GM23248 (cell line): ENCODE results near the gene KIF16B. TPM values are rescaled to one million over a fixed set of nuclear protein-coding genes. Genes with fewer than 3 reads are reported as not detected.
"Not testable (repeated sequence)": the region's sequence is repeated elsewhere in the genome, so short reads cannot be mapped to it uniquely, and the experiment has no call there.

Experiments
- DNase-seq: peaks from one replicate; pipeline ENCODE4 v3.0.0-alpha.2; 2015
- H2AFZ ChIP-seq: fragments of 200-600 bp; sonication (generic); 2 replicates; pipeline ENCODE4 v1.6.1; 2016; ENCODE audit warnings: antibody characterized with exemption
- H3F3A ChIP-seq: fragments of 200-600 bp; sonication (generic); 2 replicates; pipeline ENCODE4 v1.6.1; 2016; ENCODE audit warnings: mild to moderate bottlenecking, antibody characterized with exemption, mixed run types; ENCODE audit not compliant: insufficient read depth
- H3K27ac ChIP-seq: fragments of 200-600 bp; sonication (generic); 2 replicates; pipeline ENCODE4 v1.5.1; 2016; ENCODE audit warnings: mild to moderate bottlenecking
- H3K27me3 ChIP-seq: fragments of 200-600 bp; sonication (generic); replicated peaks from 2 replicates; pipeline ENCODE4 v1.6.1; 2016; ENCODE audit warnings: mild to moderate bottlenecking; ENCODE audit not compliant: insufficient read depth
- H3K36me3 ChIP-seq: fragments of 200-600 bp; sonication (generic); 2 replicates; pipeline ENCODE4 v1.6.1; 2016; ENCODE audit warnings: low read depth, mild to moderate bottlenecking
- H3K4me1 ChIP-seq: fragments of 200-600 bp; sonication (generic); 2 replicates; pipeline ENCODE4 v1.6.1; 2016; ENCODE audit warnings: mild to moderate bottlenecking; ENCODE audit not compliant: insufficient read depth
- H3K4me2 ChIP-seq: fragments of 200-600 bp; sonication (generic); one replicate; pipeline ENCODE4 v1.6.1; 2016; ENCODE audit warnings: mild to moderate bottlenecking; ENCODE audit not compliant: unreplicated experiment
- H3K4me3 ChIP-seq: fragments of 200-600 bp; sonication (generic); 2 replicates; pipeline ENCODE4 v1.5.1; 2016; ENCODE audit warnings: mild to moderate bottlenecking
- H3K79me2 ChIP-seq: fragments of 200-600 bp; sonication (generic); 2 replicates; pipeline ENCODE4 v1.6.1; 2016; ENCODE audit warnings: mild to moderate bottlenecking; ENCODE audit not compliant: insufficient read depth
- H3K9ac ChIP-seq: fragments of 200-600 bp; sonication (generic); 2 replicates; pipeline ENCODE4 v1.6.1; 2016; ENCODE audit warnings: mild to moderate bottlenecking
- H3K9me2 ChIP-seq: fragments of 200-600 bp; sonication (generic); 2 replicates; pipeline ENCODE4 v1.6.1; 2016; ENCODE audit warnings: mixed run types, mild to moderate bottlenecking, moderate library complexity; ENCODE audit not compliant: insufficient read depth
- H3K9me3 ChIP-seq: fragments of 200-600 bp; sonication (generic); one replicate; pipeline ENCODE4 v1.6.1; 2017; ENCODE audit warnings: low read depth
- H4K20me1 ChIP-seq: fragments of 200-600 bp; sonication (generic); 2 replicates; pipeline ENCODE4 v1.6.0; 2016; ENCODE audit not compliant: insufficient read depth
- EZH2 ChIP-seq: fragments of 200-600 bp; sonication (generic); IDR thresholded peaks from 2 replicates; pipeline ENCODE4 v1.6.1; 2018; ENCODE audit warnings: antibody characterized with exemption, mild to moderate bottlenecking; ENCODE audit not compliant: insufficient read depth, poor library complexity, severe bottlenecking
- EZH2phosphoT487 ChIP-seq: fragments of 200-600 bp; sonication (generic); IDR thresholded peaks from 2 replicates; pipeline ENCODE4 v1.6.1; 2018; ENCODE audit warnings: antibody characterized with exemption, moderate library complexity, mild to moderate bottlenecking, low read depth; ENCODE audit not compliant: insufficient read depth
- WGBS, 2 experiments: methylation state at CpG; one replicate each; pipeline ENCODE4 v1.1.6; 2015 to 2017; ENCODE audit warnings: low lambda C conversion rate in 2 of 2, low coverage in 1 of 2; ENCODE audit errors: missing lambda C conversion rate in 2 of 2; 5-methylcytosine and 5-hydroxymethylcytosine counted together
- in situ Hi-C: fragments of 300-500 bp; cut with MboI; formaldehyde crosslinking; loops from 2 replicates; pipeline ENCODE4 v1.15.0; 2020
- polyA plus RNA-seq: library from polyadenylated mRNA; unstranded; fragments of >200 nt; fragmentation: Nextera tagmentation; extraction: Ambion mirVana; gene quantifications from 2 replicates; pipeline ENCODE4 v1.2.1, GENCODE V29; 2016
- total RNA-seq: library from RNA; depleted of rRNA; stranded (reverse); fragments of >200 nt; shearing (Covaris generic); gene quantifications from 2 replicates; pipeline ENCODE4 v1.2.3, GENCODE V29; 2014

Gene KIF16B
- total and polyA plus RNA-seq, 2 experiments from 2014 or later = 1.7 to 2.6 TPM

DNA sequence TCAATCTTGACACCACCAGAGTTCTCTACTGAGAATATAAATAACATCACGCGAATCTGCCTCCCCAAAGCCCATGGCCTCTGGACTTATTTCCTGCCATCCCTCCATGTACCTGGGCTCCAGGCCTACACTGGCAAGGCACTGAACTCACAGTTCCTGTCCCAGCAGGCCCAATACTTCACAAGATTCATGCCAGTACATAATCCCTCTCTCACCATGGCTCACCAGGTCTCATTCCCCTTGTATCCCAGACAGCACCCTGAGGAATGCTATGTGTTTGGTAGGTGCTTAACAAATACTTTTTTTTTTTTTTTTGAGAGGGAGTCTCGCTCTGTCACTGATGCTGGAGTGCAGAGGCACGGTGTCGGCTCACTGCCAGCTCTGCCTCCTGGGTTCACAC lies 1.9 kb downstream of the KIF16B start:
- TF ChIP-seq EZH2 (no peak), EZH2phosphoT487 (no peak)
- H3K27me3 ChIP-seq = no peaks in the 10 kb centered on the region
- H3K36me3 ChIP-seq = no peaks in the 10 kb centered on the region
- no peaks in the 10 kb centered on the region for H4K20me1 ChIP-seq
- H3F3A ChIP-seq = no peaks in the 10 kb centered on the region
- in situ Hi-C loops = no loop called here
- DNase-seq = no peak
- WGBS, 2 experiments = 88 to 100% methylated on average over 2 to 5 of the region's 5 CpGs
- no peak overlapping the region for H3K4me3 ChIP-seq
- H3K4me1 ChIP-seq = no peaks in the 10 kb centered on the region
- H3K4me2 ChIP-seq = no peak overlapping the region
- no peak overlapping the region for H3K27ac ChIP-seq
- H3K9ac ChIP-seq = no peak overlapping the region
- no peaks in the 10 kb centered on the region for H3K9me2 ChIP-seq
- H3K9me3 ChIP-seq = no peaks in the 10 kb centered on the region
- no peak overlapping the region for H2AFZ ChIP-seq
- H3K79me2 ChIP-seq = no peaks in the 10 kb centered on the region

DNA sequence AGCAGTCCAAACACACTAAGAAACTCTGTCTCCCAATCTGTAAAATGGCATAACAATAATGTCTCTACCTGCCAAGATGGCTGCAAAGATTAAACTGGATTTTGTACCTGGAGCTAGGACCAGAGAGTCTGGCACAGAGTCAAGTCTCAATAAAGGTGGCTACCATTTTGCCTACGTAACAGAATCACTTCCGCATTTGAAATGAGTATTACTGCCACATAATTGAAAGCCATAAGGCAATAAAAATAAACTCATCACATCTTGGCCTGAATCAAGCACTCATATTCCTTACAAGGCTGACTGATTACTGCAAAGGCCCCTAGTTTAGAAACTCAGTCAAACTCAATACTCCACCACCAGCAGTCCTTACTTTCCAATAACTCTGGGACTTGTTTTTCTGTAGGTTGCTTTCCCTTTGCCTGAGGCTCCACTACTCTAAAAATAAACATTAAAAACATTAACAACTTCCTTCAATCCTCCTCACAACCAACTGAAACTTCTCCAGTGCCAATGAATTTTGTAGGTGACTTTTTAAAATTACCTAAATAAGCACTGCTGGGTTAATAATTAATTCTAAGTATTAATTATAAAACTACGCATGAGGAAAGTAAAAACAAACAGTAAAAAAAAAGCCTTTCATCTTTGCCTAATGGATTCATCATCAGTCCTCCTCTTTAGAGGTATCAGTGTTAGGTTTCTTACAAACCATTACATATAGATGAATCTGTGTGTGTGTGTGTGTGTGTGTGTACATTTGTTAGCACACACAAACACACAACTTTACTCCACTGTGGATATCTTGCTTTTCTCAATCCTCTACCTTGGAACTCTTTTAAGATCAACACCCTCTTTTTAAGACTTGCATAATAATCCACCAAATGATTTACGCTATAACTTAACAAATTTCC lies 3.7 kb downstream of the KIF16B start:
- Histone ChIP-seq H3K9me2 (no peaks in the 10 kb centered on the region), H3K9me3 (no peaks in the 10 kb centered on the region), H3K27me3 (no peaks in the 10 kb centered on the region), H3K79me2 (no peaks in the 10 kb centered on the region), H3K9ac (no peak overlapping the region), H3K36me3 (no peaks in the 10 kb centered on the region), H4K20me1 (no peaks in the 10 kb centered on the region), H3K4me2 (no peak overlapping the region), H3F3A (no peaks in the 10 kb centered on the region), H3K27ac (no peak overlapping the region), H2AFZ (no peak overlapping the region), H3K4me3 (no peak overlapping the region), H3K4me1 (no peaks in the 10 kb centered on the region)
- TF ChIP-seq EZH2 = no peak
- no peak for TF ChIP-seq EZH2phosphoT487
- 73 to 81% methylated on average over 4 of the region's 4 CpGs for WGBS, 2 experiments
- no peak for DNase-seq
- in situ Hi-C loops = no loop called here

DNA sequence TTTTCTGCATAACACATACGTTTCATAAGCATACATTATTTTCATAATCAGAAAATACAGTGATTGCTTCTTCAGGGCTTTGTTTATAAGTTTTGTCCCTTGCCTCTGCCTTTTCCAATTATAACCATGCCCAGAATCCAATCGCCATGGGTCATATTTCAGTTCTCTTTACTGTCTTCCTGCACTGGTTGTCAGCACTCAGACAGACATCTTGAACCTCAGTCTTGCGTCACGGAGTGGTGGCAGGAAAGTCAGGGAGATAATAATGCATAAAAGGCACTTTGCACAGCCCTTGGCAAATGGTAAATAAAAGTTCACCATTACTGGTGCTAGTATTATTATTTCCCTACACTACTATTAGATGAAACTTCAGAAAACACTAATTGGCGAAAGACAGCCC lies 7.2 kb downstream of the KIF16B start:
- Histone ChIP-seq H3K9me2 (no peaks in the 10 kb centered on the region), H4K20me1 (no peaks in the 10 kb centered on the region), H3K4me3 (no peak overlapping the region), H3K4me2 (no peak overlapping the region), H3K9ac (no peak overlapping the region), H3K9me3 (no peaks in the 10 kb centered on the region), H2AFZ (no peak overlapping the region), H3K36me3 (no peaks in the 10 kb centered on the region), H3K79me2 (no peaks in the 10 kb centered on the region), H3F3A (no peaks in the 10 kb centered on the region), H3K4me1 (no peaks in the 10 kb centered on the region), H3K27me3 (no peaks in the 10 kb centered on the region), H3K27ac (no peak overlapping the region)
- in situ Hi-C loops = no loop called here
- TF ChIP-seq EZH2 (no peak), EZH2phosphoT487 (no peak)
- 62 to 70% methylated on average over 5 of the region's 5 CpGs for WGBS, 2 experiments
- no peak for DNase-seq

DNA sequence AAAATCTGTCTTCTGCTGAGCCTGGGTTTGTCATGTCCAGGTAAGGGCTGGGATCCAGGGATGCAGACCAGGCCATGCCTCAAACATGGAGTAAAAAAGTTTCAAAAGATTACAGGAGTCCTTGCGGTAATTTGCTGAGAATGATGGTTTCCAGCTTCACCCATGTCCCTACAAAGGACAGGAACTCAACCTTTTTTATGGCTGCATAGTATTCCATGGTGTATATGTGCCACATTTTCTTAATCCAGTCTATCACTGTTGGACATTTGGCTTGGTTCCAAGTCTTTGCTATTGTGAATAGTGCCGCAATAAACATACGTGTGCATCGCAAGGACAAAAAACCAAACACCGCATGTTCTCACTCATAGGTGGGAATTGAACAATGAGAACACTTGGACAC lies 9.2 kb downstream of the KIF16B start:
- in situ Hi-C loops = not testable (repeated sequence)
- WGBS, 2 experiments = 78 to 80% methylated on average over 5 of the region's 5 CpGs

More for the DNA sequence above, 9.2 kb downstream of the KIF16B start:
- not testable (repeated sequence) for H3K36me3 ChIP-seq, H3K27ac ChIP-seq, H4K20me1 ChIP-seq, H3F3A ChIP-seq, DNase-seq, H3K9me2 ChIP-seq, H2AFZ ChIP-seq, H3K27me3 ChIP-seq, H3K9me3 ChIP-seq, H3K4me2 ChIP-seq, H3K4me3 ChIP-seq, H3K4me1 ChIP-seq, H3K79me2 ChIP-seq, H3K9ac ChIP-seq
